GM23248 (cell line): Measurements from ENCODE around the gene TPD52L3.

ENCODE experiments used
- EZH2 ChIP-seq: fragments of 200-600 bp; sonication (generic); IDR thresholded peaks from 2 replicates; pipeline ENCODE4 v1.6.1; 2018; ENCODE audit warnings: antibody characterized with exemption, mild to moderate bottlenecking; ENCODE audit not compliant: insufficient read depth, poor library complexity, severe bottlenecking
- EZH2phosphoT487 ChIP-seq: fragments of 200-600 bp; sonication (generic); IDR thresholded peaks from 2 replicates; pipeline ENCODE4 v1.6.1; 2018; ENCODE audit warnings: antibody characterized with exemption, moderate library complexity, mild to moderate bottlenecking, low read depth; ENCODE audit not compliant: insufficient read depth

DNA sequence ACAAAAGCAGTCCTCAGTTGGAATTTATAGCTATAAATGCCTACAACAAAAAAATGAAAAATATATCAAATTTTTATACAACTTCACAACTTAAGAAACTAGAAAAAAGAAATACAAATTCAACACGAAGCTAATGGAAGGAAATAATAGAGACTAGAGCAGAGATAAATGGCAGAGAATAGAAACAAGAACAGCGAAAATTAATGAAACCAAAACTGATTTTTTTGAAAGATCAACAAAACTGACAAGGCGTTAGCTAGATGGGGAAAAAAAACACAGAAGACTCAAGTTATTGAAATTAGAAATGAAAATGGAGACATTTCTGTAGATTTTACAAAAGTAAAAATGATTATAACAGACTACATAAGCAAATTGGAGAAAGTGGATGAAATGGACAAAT is 20.6 kb downstream of the TPD52L3 start:
- no peak for TF ChIP-seq EZH2phosphoT487
- TF ChIP-seq EZH2 = no peak
